Spinal cord (tissue), 10 donors: Measurements from ENCODE around the gene GPR132. TPM values are rescaled to one million over a fixed set of nuclear protein-coding genes. Genes with fewer than 3 reads are reported as not detected.

ENCODE experiments used
- DNase-seq, 6 donors: peaks; one replicate each; pipeline versions ENCODE4 v3.0.0 to v3.0.0-alpha.2; 2013 to 2015; ENCODE audit warnings: low spot score in 6 of 6, low read depth in 4 of 6
- H3K27ac ChIP-seq: one replicate; pipeline ENCODE4 v1.5.1; 2013; ENCODE audit warnings: low read depth, low read length, control low read depth
- H3K27me3 ChIP-seq: one replicate; pipeline ENCODE4 v1.6.1; 2013; ENCODE audit warnings: low read length; ENCODE audit not compliant: control insufficient read depth, insufficient read depth
- H3K36me3 ChIP-seq: one replicate; pipeline ENCODE4 v1.6.1; 2013; ENCODE audit warnings: low read length; ENCODE audit not compliant: control insufficient read depth, insufficient read depth
- H3K4me1 ChIP-seq: one replicate; pipeline ENCODE4 v1.6.1; 2013; ENCODE audit warnings: low read length; ENCODE audit not compliant: control insufficient read depth, insufficient read depth
- H3K4me3 ChIP-seq: one replicate; pipeline ENCODE4 v1.5.1; 2013; ENCODE audit warnings: low read depth, low read length, control low read depth
- H3K9me3 ChIP-seq: one replicate; pipeline ENCODE4 v1.6.1; 2013; ENCODE audit warnings: low read length; ENCODE audit not compliant: control insufficient read depth, insufficient read depth
- WGBS: methylation state at CpG from one replicate; pipeline ENCODE4 v1.1.5; 2013; ENCODE audit warnings: missing lambda C conversion rate; ENCODE audit not compliant: insufficient coverage; 5-methylcytosine and 5-hydroxymethylcytosine counted together
- polyA plus RNA-seq, 2 donors: library from polyadenylated mRNA; unstranded; fragments of 120-200 nt; gene quantifications; one replicate each; pipeline ENCODE4 v1.2.1, GENCODE V29; 2013; ENCODE audit not compliant: insufficient read length in 2 of 2
- total RNA-seq, 2 donors: library from RNA; depleted of rRNA in 1 of 2; stranded (reverse); fragments of 120-200 nt in 1 of 2; fragments of >200 nt in 1 of 2; gene quantifications; one replicate each; pipeline versions ENCODE4 v1.2.3 to v1.2.4, GENCODE V29; 2013 to 2014
- donor health status: healthy.

The GPR132 gene
- total and polyA plus RNA-seq, 4 donors = 0.69 to 1.4 (median 1.1) TPM

GRCh38 chr14:105055334-105055733 is 9.9 kb downstream of the GPR132 start:
- WGBS = 61% methylated on average over 14 of the region's 15 CpGs
- Histone ChIP-seq H3K27me3 (peaks cover 2% of the 10 kb centered on the region), H3K4me1 (peaks cover 16% of the 10 kb centered on the region), H3K36me3 (no peaks in the 10 kb centered on the region), H3K27ac (no peak overlapping the region), H3K9me3 (no peaks in the 10 kb centered on the region), H3K4me3 (no peak overlapping the region)
- no peak for DNase-seq

GRCh38 chr14:105053996-105054395 is 11.2 kb downstream of the GPR132 start:
- peaks cover 10% of the 10 kb centered on the region for H3K4me1 ChIP-seq
- no peaks in the 10 kb centered on the region for H3K36me3 ChIP-seq
- H3K9me3 ChIP-seq = no peaks in the 10 kb centered on the region
- WGBS = 86% methylated on average over 15 of the region's 15 CpGs
- no peak for DNase-seq
- H3K4me3 ChIP-seq = no peak overlapping the region
- H3K27ac ChIP-seq = no peak overlapping the region
- H3K27me3 ChIP-seq = peaks cover 2% of the 10 kb centered on the region

GRCh38 chr14:105053421-105053820 is 11.8 kb downstream of the GPR132 start:
- Histone ChIP-seq H3K36me3 (no peaks in the 10 kb centered on the region), H3K27me3 (peaks cover 2% of the 10 kb centered on the region), H3K4me3 (no peak overlapping the region), H3K4me1 (peaks cover 4% of the 10 kb centered on the region), H3K27ac (no peak overlapping the region), H3K9me3 (no peaks in the 10 kb centered on the region)
- WGBS = 82% methylated on average over 1 of the region's 6 CpGs
- no peak for DNase-seq

- WGBS = 71% methylated on average over 1 of the region's 4 CpGs
- Histone ChIP-seq H3K4me1 (peaks cover 4% of the 10 kb centered on the region), H3K4me3 (no peak overlapping the region), H3K36me3 (no peaks in the 10 kb centered on the region), H3K27ac (no peak overlapping the region), H3K27me3 (peaks cover 2% of the 10 kb centered on the region), H3K9me3 (no peaks in the 10 kb centered on the region)
- DNase-seq = no peak
Measured at GRCh38 chr14:105052110-105052458, 13.1 kb downstream of the GPR132 start.

GRCh38 chr14:105051182-105052109 is 13.8 kb downstream of the GPR132 start:
- no peak for DNase-seq
- no peaks in the 10 kb centered on the region for H3K36me3 ChIP-seq
- WGBS = 91% methylated on average over 58 of the region's 59 CpGs
- peaks cover 2% of the 10 kb centered on the region for H3K27me3 ChIP-seq
- no peaks in the 10 kb centered on the region for H3K9me3 ChIP-seq
- no peak overlapping the region for H3K4me3 ChIP-seq
- no peak overlapping the region for H3K27ac ChIP-seq
- peaks cover 4% of the 10 kb centered on the region for H3K4me1 ChIP-seq

- 74% methylated on average over 10 of the region's 10 CpGs for WGBS
- H3K9me3 ChIP-seq = no peaks in the 10 kb centered on the region
- H3K4me1 ChIP-seq = peaks cover 8% of the 10 kb centered on the region
- H3K27ac ChIP-seq = no peak overlapping the region
- H3K27me3 ChIP-seq = peaks cover 2% of the 10 kb centered on the region
- no peaks in the 10 kb centered on the region for H3K36me3 ChIP-seq
- H3K4me3 ChIP-seq = no peak overlapping the region
- no peak for DNase-seq
Measured at GRCh38 chr14:105050551-105050897, 14.7 kb downstream of the GPR132 start.

- Histone ChIP-seq H3K4me1 (peaks cover 9% of the 10 kb centered on the region), H3K36me3 (no peaks in the 10 kb centered on the region), H3K9me3 (no peaks in the 10 kb centered on the region), H3K27ac (no peak overlapping the region), H3K27me3 (no peaks in the 10 kb centered on the region), H3K4me3 (no peak overlapping the region)
- DNase-seq = no peak
- WGBS = 88% methylated on average over 24 of the region's 25 CpGs
Measured at GRCh38 chr14:105049753-105050550, 15.3 kb downstream of the GPR132 start.

- WGBS = 81% methylated on average over 24 of the region's 24 CpGs
Measured at GRCh38 chr14:105047283-105048016, 17.8 kb downstream of the GPR132 start.

GRCh38 chr14:105046891-105047282 is 18.3 kb downstream of the GPR132 start:
- Histone ChIP-seq H3K9me3 (no peaks in the 10 kb centered on the region), H3K4me1 (peaks cover 9% of the 10 kb centered on the region), H3K4me3 (no peak overlapping the region), H3K36me3 (no peaks in the 10 kb centered on the region), H3K27ac (no peak overlapping the region), H3K27me3 (peaks cover 3% of the 10 kb centered on the region)
- WGBS = 100% methylated on average over 8 of the region's 9 CpGs
- no peak for DNase-seq

More at GRCh38 chr14:105047283-105048016, 17.8 kb downstream of the GPR132 start:
- Histone ChIP-seq H3K27ac (no peak overlapping the region), H3K9me3 (no peaks in the 10 kb centered on the region), H3K4me1 (peaks cover 9% of the 10 kb centered on the region), H3K4me3 (no peak overlapping the region), H3K36me3 (no peaks in the 10 kb centered on the region), H3K27me3 (peaks cover 3% of the 10 kb centered on the region)
- no peak for DNase-seq
